ENCODE data around the gene PTPRN2. TPM values are rescaled to one million over a fixed set of nuclear protein-coding genes. Genes with fewer than 3 reads are reported as not detected.

PTPRN2 gene
- total RNA-seq, 1 donor from 2014 or later: 2.4 TPM

DNA sequence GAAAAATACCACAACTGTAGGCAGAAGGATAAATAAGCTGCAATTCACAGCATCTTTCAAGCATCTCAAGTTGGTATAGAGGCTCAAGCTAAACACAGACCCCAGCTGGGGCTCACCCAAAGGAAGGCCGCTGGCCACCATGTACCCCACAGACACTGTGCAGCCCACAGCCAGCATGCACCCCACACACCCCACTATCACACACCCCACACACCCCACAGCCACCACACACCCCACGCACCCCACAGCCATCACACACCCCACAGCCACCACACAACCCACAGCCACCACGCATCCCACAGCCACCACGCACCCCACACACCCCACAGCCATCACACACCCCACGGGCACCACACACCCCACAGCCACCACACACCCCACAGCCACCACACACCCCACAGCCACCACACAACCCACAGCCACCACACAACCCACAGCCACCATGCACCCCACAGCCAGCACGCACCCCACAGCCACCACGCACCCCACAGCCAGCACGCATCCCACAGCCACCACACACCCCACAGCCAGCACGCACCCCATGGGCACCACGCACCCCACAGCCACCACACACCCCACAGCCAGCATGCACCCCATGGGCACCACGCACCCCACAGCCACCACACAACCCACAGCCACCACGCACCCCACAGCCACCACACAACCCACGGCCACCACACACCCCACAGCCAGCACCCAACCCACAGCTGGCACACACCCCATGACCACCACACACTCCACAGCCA is 1036.1 kb downstream of the PTPRN2 start:
- no peak overlapping the region for H3K4me3 ChIP-seq (ENCODE audit: low read depth, low read length)
- no peaks in the 10 kb centered on the region for H3K27me3 ChIP-seq (ENCODE audit: control insufficient read depth, insufficient read depth, low read length)
- TF ChIP-seq, protein P1, sequence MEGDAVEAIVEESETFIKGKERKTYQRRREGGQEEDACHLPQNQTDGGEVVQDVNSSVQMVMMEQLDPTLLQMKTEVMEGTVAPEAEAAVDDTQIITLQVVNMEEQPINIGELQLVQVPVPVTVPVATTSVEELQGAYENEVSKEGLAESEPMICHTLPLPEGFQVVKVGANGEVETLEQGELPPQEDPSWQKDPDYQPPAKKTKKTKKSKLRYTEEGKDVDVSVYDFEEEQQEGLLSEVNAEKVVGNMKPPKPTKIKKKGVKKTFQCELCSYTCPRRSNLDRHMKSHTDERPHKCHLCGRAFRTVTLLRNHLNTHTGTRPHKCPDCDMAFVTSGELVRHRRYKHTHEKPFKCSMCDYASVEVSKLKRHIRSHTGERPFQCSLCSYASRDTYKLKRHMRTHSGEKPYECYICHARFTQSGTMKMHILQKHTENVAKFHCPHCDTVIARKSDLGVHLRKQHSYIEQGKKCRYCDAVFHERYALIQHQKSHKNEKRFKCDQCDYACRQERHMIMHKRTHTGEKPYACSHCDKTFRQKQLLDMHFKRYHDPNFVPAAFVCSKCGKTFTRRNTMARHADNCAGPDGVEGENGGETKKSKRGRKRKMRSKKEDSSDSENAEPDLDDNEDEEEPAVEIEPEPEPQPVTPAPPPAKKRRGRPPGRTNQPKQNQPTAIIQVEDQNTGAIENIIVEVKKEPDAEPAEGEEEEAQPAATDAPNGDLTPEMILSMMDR (IDR thresholded peaks at IDR 0.05; ENCODE audit: insufficient read depth, low read length, poor library complexity, severe bottlenecking): no peak
- DNase-seq (ENCODE audit: low read depth): no peak
- no peaks in the 10 kb centered on the region for H3K36me3 ChIP-seq (ENCODE audit: control insufficient read depth, insufficient read depth, low read length)

DNA sequence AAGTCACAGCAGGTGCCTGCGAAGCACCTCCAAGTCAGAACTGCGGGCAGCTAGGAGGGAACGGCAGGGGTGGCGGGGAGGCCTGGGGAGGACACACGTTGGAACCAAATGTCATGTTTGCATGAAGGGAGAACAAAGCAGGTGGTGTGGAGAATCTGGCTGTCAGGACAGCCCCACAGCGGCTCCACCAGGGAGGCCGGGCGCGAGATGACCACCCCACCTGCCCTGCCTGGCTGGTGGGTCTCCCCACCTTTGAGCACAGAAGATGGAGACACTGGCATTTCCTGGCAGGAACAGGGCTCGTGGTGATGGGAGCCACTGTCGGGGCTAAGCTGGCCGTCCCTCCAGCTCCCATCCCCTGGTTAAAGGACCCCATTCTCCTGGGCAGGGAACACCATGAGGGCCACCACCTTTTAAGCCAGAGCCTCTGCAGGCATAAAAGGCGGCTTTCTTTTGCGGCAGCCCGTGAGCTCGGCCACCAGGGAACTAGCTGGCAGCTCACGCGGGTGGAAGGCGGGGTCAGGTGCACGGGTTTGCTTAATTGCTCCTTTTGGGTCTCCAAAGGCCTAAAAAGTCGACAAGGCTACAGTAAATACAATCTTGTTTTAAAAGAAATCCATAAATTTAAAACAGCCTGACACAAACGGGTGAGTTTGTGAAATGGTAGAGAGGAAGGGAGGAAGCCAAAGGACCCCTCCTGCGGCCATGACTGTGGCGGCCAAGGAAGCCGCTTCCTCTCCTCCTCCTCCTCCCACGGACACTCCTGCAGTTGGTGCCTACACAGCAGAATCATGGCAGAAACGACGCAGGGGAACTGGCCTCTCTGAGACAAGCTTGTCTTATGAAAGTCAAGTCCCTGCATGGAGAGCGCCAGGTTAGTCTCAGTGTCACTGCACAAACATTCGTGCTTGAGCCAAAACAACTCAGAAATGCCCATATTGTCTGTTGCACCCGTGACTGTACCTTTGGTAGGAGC is 1037.0 kb downstream of the PTPRN2 start:
- no peaks in the 10 kb centered on the region for H3K27me3 ChIP-seq (ENCODE audit: control insufficient read depth, insufficient read depth, low read length)
- H3K36me3 ChIP-seq (ENCODE audit: control insufficient read depth, insufficient read depth, low read length): no peaks in the 10 kb centered on the region
- H3K4me3 ChIP-seq (ENCODE audit: low read depth, low read length): no peak overlapping the region
- no peak for DNase-seq (ENCODE audit: low read depth)
- TF ChIP-seq, protein P1 (IDR thresholded peaks at IDR 0.05; ENCODE audit: insufficient read depth, low read length, poor library complexity, severe bottlenecking): no peak

DNA sequence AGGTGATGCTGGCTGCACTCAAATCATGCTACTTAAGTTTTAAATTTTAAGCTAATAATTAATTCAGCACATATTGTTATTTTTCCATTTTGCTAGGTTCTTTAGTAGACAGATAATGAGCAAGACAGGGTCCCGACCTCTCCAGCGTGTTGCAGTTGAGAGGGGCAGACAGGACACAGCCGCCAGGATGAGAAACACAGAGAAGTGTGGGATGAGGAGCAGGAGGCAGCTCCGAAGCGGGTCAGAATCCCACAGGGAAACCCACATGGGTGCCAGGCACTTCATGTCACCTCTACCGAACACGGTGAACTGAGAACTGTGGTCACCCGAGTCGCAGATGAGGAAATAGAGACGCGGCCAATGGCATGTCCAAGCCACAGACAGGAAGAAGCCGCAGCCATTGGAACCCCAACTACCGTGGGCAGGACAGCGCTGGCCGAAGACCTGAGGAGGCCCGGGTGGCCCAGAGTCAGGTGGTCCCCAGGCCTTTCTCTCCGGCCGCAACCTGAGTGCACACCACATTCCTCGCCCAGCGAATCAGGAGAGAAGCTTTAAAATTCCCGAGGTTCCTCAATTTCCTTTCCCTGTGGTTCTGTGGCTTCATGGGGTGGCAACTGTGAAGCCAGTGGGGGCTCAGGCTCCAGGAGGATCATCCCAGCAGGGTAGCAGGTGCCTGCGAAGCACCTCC is 1037.9 kb downstream of the PTPRN2 start:
- no peak for DNase-seq (ENCODE audit: low read depth)
- TF ChIP-seq, protein P1 (IDR thresholded peaks at IDR 0.05; ENCODE audit: insufficient read depth, low read length, poor library complexity, severe bottlenecking): no peak
- H3K27me3 ChIP-seq (ENCODE audit: control insufficient read depth, insufficient read depth, low read length): no peaks in the 10 kb centered on the region
- no peak overlapping the region for H3K4me3 ChIP-seq (ENCODE audit: low read depth, low read length)
- no peaks in the 10 kb centered on the region for H3K36me3 ChIP-seq (ENCODE audit: control insufficient read depth, insufficient read depth, low read length)

DNA sequence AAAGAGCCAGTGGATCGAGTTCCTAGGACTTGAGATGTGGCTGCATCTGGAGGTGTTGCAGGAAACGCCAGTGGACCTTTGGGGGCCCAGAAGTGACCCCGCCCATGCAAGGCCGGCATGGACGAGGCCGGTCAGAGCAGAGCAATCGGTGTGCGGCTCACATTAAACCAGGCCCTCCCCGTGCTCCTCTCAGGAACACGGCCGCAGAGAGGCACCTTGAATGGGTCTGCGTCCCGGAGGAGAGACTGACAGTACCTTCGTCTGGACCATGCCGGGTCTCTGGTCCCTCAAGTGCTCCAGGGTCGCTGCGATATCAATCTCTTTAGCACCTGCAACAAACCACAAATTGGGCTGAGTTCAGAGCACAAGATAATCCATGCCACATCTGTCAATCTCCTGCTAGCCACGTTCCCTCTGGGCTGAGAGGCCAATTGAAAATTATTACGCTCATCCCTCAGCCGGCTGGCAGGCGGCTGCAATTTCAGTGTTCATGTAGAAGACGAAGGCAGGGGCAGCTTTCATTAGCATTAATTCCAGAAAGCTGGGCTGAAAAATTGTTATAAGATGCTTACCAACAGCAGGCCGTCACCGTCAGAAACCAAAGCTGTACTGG is 1038.8 kb downstream of the PTPRN2 start:
- H3K36me3 ChIP-seq (ENCODE audit: control insufficient read depth, insufficient read depth, low read length): no peaks in the 10 kb centered on the region
- TF ChIP-seq, protein P1 (IDR thresholded peaks at IDR 0.05; ENCODE audit: insufficient read depth, low read length, poor library complexity, severe bottlenecking): no peak
- H3K27me3 ChIP-seq (ENCODE audit: control insufficient read depth, insufficient read depth, low read length): no peaks in the 10 kb centered on the region
- DNase-seq (ENCODE audit: low read depth): no peak
- no peak overlapping the region for H3K4me3 ChIP-seq (ENCODE audit: low read depth, low read length)

DNA sequence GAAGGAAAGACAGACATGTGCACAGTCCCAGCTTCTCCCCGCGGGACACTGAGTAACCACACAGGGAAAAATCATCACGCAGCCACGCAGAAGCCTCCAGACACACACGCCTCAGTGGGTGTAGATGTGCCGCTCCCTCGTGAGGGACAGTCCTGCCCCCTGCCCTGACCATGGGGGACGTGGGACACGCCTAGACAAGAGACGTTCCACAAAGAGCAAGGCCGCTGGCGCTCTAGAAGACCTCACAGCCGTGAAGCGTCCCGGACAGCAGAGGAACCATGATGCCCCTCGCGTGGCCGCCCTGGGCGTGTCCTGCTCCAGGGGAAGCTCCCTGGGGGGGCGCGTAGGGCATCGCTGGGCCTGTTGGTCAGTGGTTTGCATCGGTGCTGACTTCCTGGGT is 1040.0 kb downstream of the PTPRN2 start:
- Histone ChIP-seq H3K36me3 (ENCODE audit: control insufficient read depth, insufficient read depth, low read length) (no peaks in the 10 kb centered on the region), H3K27me3 (ENCODE audit: control insufficient read depth, insufficient read depth, low read length) (no peaks in the 10 kb centered on the region), H3K4me3 (ENCODE audit: low read depth, low read length) (no peak overlapping the region)
- TF ChIP-seq, protein P1 (IDR thresholded peaks at IDR 0.05; ENCODE audit: insufficient read depth, low read length, poor library complexity, severe bottlenecking): no peak
- DNase-seq (ENCODE audit: low read depth): no peak

All from kidney epithelial cell (primary cell).